T-helper 22 cell (primary cell): ENCODE data around the gene BIN2.

Experiments
- DNase-seq: peaks from one replicate; pipeline ENCODE4 v3.0.0-alpha.2; 2020; ENCODE audit warnings: low read depth

Gene BIN2

GRCh38 chr12:51253276-51253675, 70.7 kb downstream of the BIN2 start:
- no peak for DNase-seq

- no peak for DNase-seq
Observed at GRCh38 chr12:51247523-51248206, 76.3 kb downstream of the BIN2 start.

- DNase-seq: no peak
Observed at GRCh38 chr12:51246254-51246853, 77.6 kb downstream of the BIN2 start.

- no peak for DNase-seq
Observed at GRCh38 chr12:51245476-51246253, 78.3 kb downstream of the BIN2 start.

GRCh38 chr12:51244269-51244668, 79.7 kb downstream of the BIN2 start:
- no peak for DNase-seq

GRCh38 chr12:51242876-51243275, 81.1 kb downstream of the BIN2 start:
- DNase-seq: no peak

GRCh38 chr12:51242120-51242519, 81.9 kb downstream of the BIN2 start:
- no peak for DNase-seq

GRCh38 chr12:51240971-51241370, 83.0 kb downstream of the BIN2 start:
- no peak for DNase-seq

GRCh38 chr12:51238510-51239334, 85.3 kb downstream of the BIN2 start, which contains the start of gene DAZAP2:
DAZAP2 (plus strand) TSS chr12:51238826; CDS start chr12:51238908, 82 bp downstream.
- DNase-seq: peak; percentile 92

GRCh38 chr12:51238037-51238509, 85.9 kb downstream of the BIN2 start:
- DNase-seq: no peak

GRCh38 chr12:51234530-51234929, 89.4 kb downstream of the BIN2 start:
- DNase-seq: no peak

GRCh38 chr12:51232642-51233041, 91.3 kb downstream of the BIN2 start:
- no peak for DNase-seq
